AG08395 (cell line): ENCODE data around the gene THADA.

Experiments
- DNase-seq: peaks from one replicate; pipeline ENCODE4 v3.0.0; 2012; ENCODE audit warnings: mixed read lengths, low spot score

The THADA gene

DNA sequence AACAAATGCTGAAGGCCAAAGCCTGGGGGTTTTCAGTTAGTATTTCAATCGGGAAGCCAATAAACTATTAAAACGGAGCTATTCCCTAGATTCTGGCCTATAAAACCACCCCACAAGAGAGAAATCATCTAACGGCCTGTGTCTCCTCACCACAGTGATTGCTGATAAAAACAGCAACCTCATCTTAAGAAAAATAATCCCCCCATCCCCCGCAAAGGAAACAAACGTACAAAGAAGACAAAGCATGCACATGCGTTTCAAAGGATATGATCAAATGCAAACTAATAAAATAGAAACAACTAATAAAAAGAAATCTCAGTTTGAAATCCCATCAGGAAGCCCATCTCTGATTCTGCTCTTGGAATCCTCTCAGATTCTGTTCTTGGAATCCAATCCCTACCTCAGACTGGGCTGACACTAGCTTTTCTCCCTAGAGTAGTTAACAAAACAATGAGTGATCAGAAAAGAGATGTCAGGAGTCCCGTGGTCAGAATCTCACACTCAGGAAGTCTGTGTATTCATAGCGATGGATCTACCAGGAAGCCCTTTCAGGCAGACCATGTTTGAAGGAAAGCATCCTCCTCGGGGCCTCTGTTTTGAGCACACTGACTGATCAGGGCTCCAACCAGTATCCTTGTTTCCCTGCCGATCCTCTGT, 150.7 kb downstream of the THADA start:
- no peak for DNase-seq

- no peak for DNase-seq
Observed at GRCh38 chr2:43443282-43443681, 152.6 kb downstream of the THADA start.

GRCh38 chr2:43441195-43441594, 154.6 kb downstream of the THADA start:
- DNase-seq, result no peak

GRCh38 chr2:43438858-43439655, 156.8 kb downstream of the THADA start:
- no peak for DNase-seq

- no peak for DNase-seq
Observed at GRCh38 chr2:43438342-43438741, 157.5 kb downstream of the THADA start.

DNA sequence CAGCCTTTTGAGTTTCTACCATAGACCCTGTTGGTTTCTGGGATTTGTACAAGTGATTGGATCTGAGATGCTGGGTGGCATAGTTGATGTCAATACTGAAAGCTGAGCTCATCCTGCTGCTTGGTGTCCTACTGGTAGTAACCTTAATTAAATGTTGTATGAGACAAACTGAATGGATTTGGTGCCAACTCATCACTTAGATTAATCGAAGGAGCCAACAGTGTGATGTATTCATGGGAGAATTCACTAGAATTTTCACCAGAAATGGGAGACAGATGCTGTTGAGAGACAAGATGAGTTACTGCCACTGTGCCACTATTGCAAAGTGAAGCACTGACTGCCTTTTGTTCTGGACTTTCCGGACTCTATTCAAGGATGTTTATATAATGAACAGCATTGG, 158.5 kb downstream of the THADA start:
- DNase-seq, result no peak

- no peak for DNase-seq
Observed at GRCh38 chr2:43436431-43436830, 159.4 kb downstream of the THADA start.

DNA sequence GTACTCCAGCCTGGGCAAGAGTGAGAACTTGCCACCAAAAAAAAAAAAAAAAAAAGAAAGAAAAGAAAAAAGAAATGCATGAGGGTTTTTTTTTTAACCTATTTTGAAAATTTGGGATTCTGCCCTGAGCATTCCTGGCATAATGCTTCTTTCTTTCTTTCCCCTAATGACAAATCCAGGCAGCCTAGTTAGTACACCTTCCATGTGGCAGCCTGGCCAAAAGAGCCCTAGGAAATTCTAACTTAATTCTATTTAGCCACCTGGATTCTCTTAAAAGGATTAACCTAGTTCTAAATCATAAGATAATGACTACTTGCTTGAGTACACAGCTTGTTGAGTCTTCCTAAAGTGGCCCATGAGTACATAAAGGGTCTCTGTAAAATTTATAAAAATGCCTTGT, 160.1 kb downstream of the THADA start:
- DNase-seq, result no peak

DNA sequence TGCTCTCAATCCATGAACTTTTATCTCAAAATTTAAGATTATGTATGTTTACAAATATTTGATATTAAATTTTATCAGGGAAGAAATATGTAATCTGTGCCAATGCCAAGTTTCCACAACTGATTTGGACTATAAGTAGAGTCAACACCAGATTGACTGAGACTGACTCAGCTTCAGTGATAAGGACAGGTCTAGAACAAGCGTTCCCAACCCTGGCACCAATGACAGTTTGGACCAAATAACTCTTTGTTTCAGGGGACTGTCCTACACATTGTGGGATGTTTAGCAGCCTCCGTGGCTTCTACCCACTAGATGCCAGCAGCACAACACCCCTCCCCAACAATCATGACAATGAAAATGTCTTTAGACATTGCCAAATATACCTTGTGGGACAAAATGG, 165.3 kb downstream of the THADA start:
- DNase-seq, result no peak

GRCh38 chr2:43429369-43429768, 166.5 kb downstream of the THADA start:
- no peak for DNase-seq

DNA sequence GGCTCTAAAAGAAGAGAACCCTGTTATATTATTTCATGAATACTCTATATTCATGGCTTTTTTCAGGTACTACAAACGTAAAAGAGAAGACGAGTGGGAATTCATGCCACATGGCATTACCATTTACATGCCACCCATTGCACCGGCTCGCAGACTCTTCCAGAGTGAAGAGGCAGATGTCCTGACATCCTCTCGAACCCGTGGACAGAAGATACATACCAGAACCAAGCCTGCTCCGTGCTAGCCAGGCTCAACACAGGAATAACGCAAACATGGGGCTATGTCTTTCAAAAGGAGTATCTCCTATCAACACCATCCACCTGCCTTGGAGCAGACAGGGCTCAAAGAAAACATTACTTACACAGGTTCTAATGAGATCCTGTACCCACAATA, 168.8 kb downstream of the THADA start:
- no peak for DNase-seq

DNA sequence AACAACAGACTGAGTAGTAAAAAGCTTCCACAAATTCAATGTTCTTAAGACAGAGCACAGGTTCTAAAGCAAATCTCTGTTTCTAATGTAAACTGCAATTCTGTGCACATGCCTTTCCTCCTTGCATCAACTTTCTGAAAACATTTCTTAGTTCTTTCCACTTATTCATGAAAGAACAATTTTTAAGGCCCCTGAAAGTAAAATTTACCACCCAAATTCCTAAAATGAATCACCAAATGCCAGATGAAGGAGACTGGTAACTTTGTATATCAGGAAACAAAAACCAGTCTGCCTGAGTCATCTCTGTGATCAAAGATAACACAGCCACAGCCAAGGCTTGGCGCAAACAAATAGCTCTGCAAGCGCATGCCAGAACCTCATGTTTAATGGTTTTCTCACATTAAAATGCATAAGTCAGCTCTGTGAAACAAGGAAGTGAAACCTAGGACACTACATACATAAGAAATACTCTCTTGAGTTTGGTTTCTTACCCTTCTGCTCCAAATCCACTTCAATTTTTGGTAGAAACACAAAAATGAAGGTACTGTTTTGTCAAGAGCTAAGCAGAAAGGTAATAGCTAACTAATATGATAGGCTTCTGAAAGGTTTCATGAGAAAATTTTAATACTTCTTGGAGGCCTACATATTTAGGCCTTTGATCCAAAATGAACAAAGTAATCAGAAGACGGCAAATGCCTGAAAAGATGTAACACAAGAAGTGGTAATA, 169.4 kb downstream of the THADA start:
- DNase-seq, result peak; percentile 93

DNA sequence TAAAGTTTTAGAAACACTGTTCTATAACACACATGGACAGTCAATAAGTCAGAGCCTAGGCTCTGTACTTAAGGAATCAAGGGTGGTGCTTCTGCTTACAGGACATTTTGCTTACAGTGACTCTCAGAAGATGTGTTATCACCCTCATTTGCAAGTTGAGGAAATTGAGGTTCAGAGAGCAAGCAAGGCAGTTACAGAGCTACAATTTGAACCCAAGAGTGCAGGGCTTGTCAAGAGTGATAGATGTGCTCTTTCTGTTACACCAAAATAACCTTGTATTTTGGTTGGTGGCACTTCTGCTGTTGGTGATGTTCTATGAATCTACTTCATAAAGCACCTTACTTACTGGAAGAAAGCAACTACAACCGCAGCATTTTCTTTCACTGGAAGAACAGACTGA, 170.2 kb downstream of the THADA start:
- DNase-seq, result no peak

GRCh38 chr2:43424262-43425207, 171.3 kb downstream of the THADA start:
- DNase-seq, result peak; percentile 22

- DNase-seq, result no peak
Observed at GRCh38 chr2:43423941-43424261, 171.9 kb downstream of the THADA start.

DNA sequence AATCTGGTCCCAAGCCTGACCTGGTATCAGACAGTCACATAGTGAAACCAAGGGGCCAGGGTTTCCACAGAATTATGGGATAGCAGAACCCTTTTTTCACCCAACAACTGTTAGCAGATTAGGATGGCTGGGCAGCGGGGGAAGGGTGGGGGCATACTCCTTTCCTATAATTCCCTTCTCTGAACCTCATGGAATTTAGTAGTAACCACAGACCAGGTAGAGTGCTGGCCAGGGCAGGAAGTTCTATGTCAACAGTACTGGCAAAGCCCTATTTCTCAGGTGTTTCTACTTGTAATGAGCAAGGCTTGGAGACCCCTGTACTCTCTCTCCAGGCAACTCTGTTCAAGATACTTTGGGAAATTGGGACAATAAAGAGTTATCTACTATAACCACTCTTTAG, 174.6 kb downstream of the THADA start:
- no peak for DNase-seq

GRCh38 chr2:43420389-43420801, 175.4 kb downstream of the THADA start:
- DNase-seq, result no peak

GRCh38 chr2:43419876-43420275, 176.0 kb downstream of the THADA start:
- no peak for DNase-seq

GRCh38 chr2:43419243-43419642, 176.6 kb downstream of the THADA start:
- no peak for DNase-seq

- DNase-seq, result no peak
Observed at GRCh38 chr2:43418680-43419079, 177.2 kb downstream of the THADA start.

- DNase-seq, result no peak
Observed at GRCh38 chr2:43417300-43417699, 178.5 kb downstream of the THADA start.

DNA sequence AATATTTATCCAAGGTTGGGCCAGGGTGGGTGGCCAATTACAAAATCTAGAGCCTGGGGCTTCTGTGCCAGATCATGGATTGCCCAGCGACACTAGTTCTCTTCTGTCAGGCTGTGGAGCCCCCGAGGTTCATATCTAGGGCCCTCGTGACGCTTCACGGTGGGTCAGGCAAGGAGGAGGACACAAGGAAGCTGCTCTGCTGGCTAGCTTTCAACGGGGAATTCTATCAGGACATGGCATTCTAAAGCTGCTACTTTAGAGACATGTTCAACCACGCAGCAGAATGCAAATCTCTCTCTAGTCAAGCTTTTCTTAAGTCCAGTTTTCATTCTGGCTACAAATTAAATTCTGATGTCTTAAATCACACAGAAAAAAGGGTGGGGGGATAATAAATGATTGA, 180.2 kb downstream of the THADA start:
- DNase-seq, result no peak
